Measurements from ENCODE around the gene HORMAD2. TPM values are rescaled to one million over a fixed set of nuclear protein-coding genes. Genes with fewer than 3 reads are reported as not detected.
"Not testable (repeated sequence)": the region's sequence is repeated elsewhere in the genome, so short reads cannot be mapped to it uniquely, and the experiment has no call there.

Gene HORMAD2
- polyA plus RNA-seq, 3 donors from 2014 or later = not detected

GRCh38 chr22:30197389-30197788 is 117.1 kb downstream of the HORMAD2 start:
- DNase-seq = no peak
- peaks cover 41 to 56% of the 10 kb centered on the region in 2 donors for H3K4me1 Mint-ChIP-seq
- peak overlapping the region; percentile 90 to 99 (median 96) for H3K27ac Mint-ChIP-seq
- H3K36me3 Mint-ChIP-seq = no peaks in the 10 kb centered on the region
- no peaks in the 10 kb centered on the region for H3K9me3 Mint-ChIP-seq
- peak overlapping the region in 1 of 5 donors; percentile 76 for H3K4me3 Mint-ChIP-seq
- peaks cover 2 to 8% (median 4%) of the 10 kb centered on the region in 3 donors for H3K27me3 Mint-ChIP-seq (ENCODE audit: low read depth in 3 of 3)

GRCh38 chr22:30198152-30198825 is 118.0 kb downstream of the HORMAD2 start:
- no peak for DNase-seq
- Mint-ChIP-seq H3K4me3 (no peak overlapping the region), H3K4me1 (peaks cover 32 to 47% of the 10 kb centered on the region in 2 donors), H3K36me3 (no peaks in the 10 kb centered on the region), H3K27ac (peak overlapping the region in 4 of 6 donors; percentile 8 to 95 (median 78)), H3K9me3 (no peaks in the 10 kb centered on the region), H3K27me3 (ENCODE audit: low read depth in 3 of 3) (peaks cover 2 to 8% (median 3%) of the 10 kb centered on the region in 3 donors)

- Mint-ChIP-seq H3K27ac (peak overlapping the region in 3 of 6 donors; percentile 68 to 95 (median 89)), H3K36me3 (no peaks in the 10 kb centered on the region), H3K4me1 (peaks cover 28 to 41% of the 10 kb centered on the region in 2 donors), H3K4me3 (no peak overlapping the region), H3K9me3 (no peaks in the 10 kb centered on the region), H3K27me3 (ENCODE audit: low read depth in 3 of 3) (peaks cover 1 to 8% (median 2%) of the 10 kb centered on the region in 3 donors)
- no peak for DNase-seq
These were observed 118.7 kb downstream of the HORMAD2 start for GRCh38 chr22:30198921-30199320.

GRCh38 chr22:30200905-30201304 is 120.6 kb downstream of the HORMAD2 start:
- Mint-ChIP-seq H3K27ac (peak overlapping the region in 1 of 6 donors; percentile 66), H3K4me1 (peaks cover 15 to 26% of the 10 kb centered on the region in 2 donors)
- not testable (repeated sequence) for H3K36me3 Mint-ChIP-seq; DNase-seq; H3K27me3 Mint-ChIP-seq (ENCODE audit: low read depth in 3 of 3); H3K9me3 Mint-ChIP-seq; H3K4me3 Mint-ChIP-seq

- Mint-ChIP-seq H3K9me3 (no peaks in the 10 kb centered on the region), H3K4me1 (peaks cover 4 to 15% of the 10 kb centered on the region in 2 donors), H3K27ac (peak overlapping the region in 1 of 6 donors; percentile 25), H3K4me3 (no peak overlapping the region), H3K27me3 (ENCODE audit: low read depth in 3 of 3) (peaks cover 0 to 2% (median 0%) of the 10 kb centered on the region in 3 donors), H3K36me3 (no peaks in the 10 kb centered on the region)
- no peak for DNase-seq
These were observed 121.7 kb downstream of the HORMAD2 start for GRCh38 chr22:30201945-30202344.

GRCh38 chr22:30202531-30203006 is 122.3 kb downstream of the HORMAD2 start:
- Mint-ChIP-seq H3K4me3 (no peak overlapping the region), H3K36me3 (no peaks in the 10 kb centered on the region), H3K27ac (peak overlapping the region in 2 of 6 donors; percentile 51 to 73), H3K9me3 (no peaks in the 10 kb centered on the region), H3K27me3 (ENCODE audit: low read depth in 3 of 3) (peaks cover 0 to 2% (median 0%) of the 10 kb centered on the region in 3 donors), H3K4me1 (peaks cover 0 to 9% of the 10 kb centered on the region in 2 donors)
- DNase-seq = no peak

- H3K9me3 Mint-ChIP-seq = no peaks in the 10 kb centered on the region
- peaks cover 0 to 8% (median 2%) of the 10 kb centered on the region in 3 donors for H3K27me3 Mint-ChIP-seq (ENCODE audit: low read depth in 3 of 3)
- H3K36me3 Mint-ChIP-seq = no peaks in the 10 kb centered on the region
- peak overlapping the region in 3 of 6 donors; percentile 9 to 60 (median 25) for H3K27ac Mint-ChIP-seq
- H3K4me3 Mint-ChIP-seq = no peak overlapping the region
- no peak for DNase-seq
- no peaks in the 10 kb centered on the region for H3K4me1 Mint-ChIP-seq
These were observed 123.9 kb downstream of the HORMAD2 start for GRCh38 chr22:30204015-30204741.

GRCh38 chr22:30204742-30205111 is 124.5 kb downstream of the HORMAD2 start:
- Mint-ChIP-seq H3K9me3 (no peaks in the 10 kb centered on the region), H3K27ac (peak overlapping the region in 2 of 6 donors; percentile 9 to 60), H3K4me3 (no peak overlapping the region), H3K27me3 (ENCODE audit: low read depth in 3 of 3) (peaks cover 0 to 8% (median 2%) of the 10 kb centered on the region in 3 donors), H3K4me1 (no peaks in the 10 kb centered on the region), H3K36me3 (no peaks in the 10 kb centered on the region)
- no peak for DNase-seq

- no peaks in the 10 kb centered on the region for H3K4me1 Mint-ChIP-seq
- H3K27ac Mint-ChIP-seq = peak overlapping the region in 1 of 6 donors; percentile 24
- H3K27me3 Mint-ChIP-seq (ENCODE audit: low read depth in 3 of 3) = peaks cover 0 to 8% (median 2%) of the 10 kb centered on the region in 3 donors
- H3K9me3 Mint-ChIP-seq = no peaks in the 10 kb centered on the region
- no peaks in the 10 kb centered on the region for H3K36me3 Mint-ChIP-seq
- no peak overlapping the region for H3K4me3 Mint-ChIP-seq
- DNase-seq = no peak
These were observed 125.2 kb downstream of the HORMAD2 start for GRCh38 chr22:30205281-30206115.

- Mint-ChIP-seq H3K4me3 (no peak overlapping the region), H3K4me1 (peaks cover 0 to 12% of the 10 kb centered on the region in 2 donors), H3K27me3 (ENCODE audit: low read depth in 3 of 3) (peaks cover 0 to 8% (median 2%) of the 10 kb centered on the region in 3 donors), H3K27ac (peak overlapping the region in 1 of 6 donors; percentile 66), H3K9me3 (no peaks in the 10 kb centered on the region), H3K36me3 (no peaks in the 10 kb centered on the region)
- no peak for DNase-seq
These were observed 126.7 kb downstream of the HORMAD2 start for GRCh38 chr22:30206944-30207343.

GRCh38 chr22:30208631-30209603 is 128.7 kb downstream of the HORMAD2 start:
- Mint-ChIP-seq H3K9me3 (no peaks in the 10 kb centered on the region), H3K36me3 (no peaks in the 10 kb centered on the region), H3K4me3 (no peak overlapping the region), H3K4me1 (peaks cover 15 to 25% of the 10 kb centered on the region in 2 donors), H3K27ac (peak overlapping the region in 2 of 6 donors; percentile 37 to 53), H3K27me3 (ENCODE audit: low read depth in 3 of 3) (peaks cover 0 to 8% (median 2%) of the 10 kb centered on the region in 3 donors)
- no peak for DNase-seq

- peaks cover 0 to 8% (median 4%) of the 10 kb centered on the region in 3 donors for H3K27me3 Mint-ChIP-seq (ENCODE audit: low read depth in 3 of 3)
- H3K27ac Mint-ChIP-seq = no peak overlapping the region
- H3K9me3 Mint-ChIP-seq = no peaks in the 10 kb centered on the region
- H3K36me3 Mint-ChIP-seq = no peaks in the 10 kb centered on the region
- DNase-seq = no peak
- no peak overlapping the region for H3K4me3 Mint-ChIP-seq
- H3K4me1 Mint-ChIP-seq = peaks cover 15 to 29% of the 10 kb centered on the region in 2 donors
These were observed 129.4 kb downstream of the HORMAD2 start for GRCh38 chr22:30209642-30210041.

Measured in immature natural killer cell (primary cell).